GM12801 (cell line): ENCODE measurements around the gene BTBD1.

Experiments
- CTCF ChIP-seq: IDR thresholded peaks from one replicate; pipeline ENCODE4 v1.5.1; 2011; ENCODE audit warnings: control low read depth; ENCODE audit not compliant: insufficient read length; ENCODE audit errors: extremely low read depth

BTBD1 gene

GRCh38 chr15:83077491-83078230 is 10.6 kb upstream of the BTBD1 start:
- no peak for TF ChIP-seq CTCF

- TF ChIP-seq CTCF: no peak
Measured at GRCh38 chr15:83068054-83068453, 1.0 kb upstream of the BTBD1 start.

- no peak for TF ChIP-seq CTCF
Measured at GRCh38 chr15:83067638-83067962, 548 bp upstream of the BTBD1 start.

GRCh38 chr15:83066034-83066733 is 868 bp downstream of the BTBD1 start:
- no peak for TF ChIP-seq CTCF

GRCh38 chr15:83065431-83065830 is 1.6 kb downstream of the BTBD1 start:
- TF ChIP-seq CTCF: no peak

- TF ChIP-seq CTCF: no peak
Measured at GRCh38 chr15:83064859-83065258, 2.2 kb downstream of the BTBD1 start.

GRCh38 chr15:83063551-83063950 is 3.5 kb downstream of the BTBD1 start:
- no peak for TF ChIP-seq CTCF
